Mononuclear cell (primary cell): ENCODE data around the gene PXN. TPM values are rescaled to one million over a fixed set of nuclear protein-coding genes. Genes with fewer than 3 reads are reported as not detected.

Source experiments
- H3K27me3 ChIP-seq: 2 replicates; pipeline ENCODE4 v1.6.0; 2011; ENCODE audit warnings: low read length, control low read depth; ENCODE audit not compliant: insufficient read depth
- H3K4me1 ChIP-seq: 2 replicates; pipeline ENCODE4 v1.5.1; 2011; ENCODE audit warnings: mild to moderate bottlenecking, low read length, control low read depth; ENCODE audit not compliant: insufficient read depth
- H3K4me3 ChIP-seq: 2 replicates; pipeline ENCODE4 v1.5.1; 2011; ENCODE audit warnings: mild to moderate bottlenecking, low read length, moderate library complexity
- H3K9me3 ChIP-seq: 2 replicates; pipeline ENCODE4 v1.5.1; 2011; ENCODE audit warnings: low read depth, mild to moderate bottlenecking, control low read depth, low read length
- total RNA-seq: library from RNA; depleted of rRNA; stranded (reverse); fragments of >200 nt; gene quantifications from one replicate; pipeline ENCODE4 v1.2.3, GENCODE V29; 2012

Gene PXN
- total RNA-seq, 1 donor: 80.8 TPM

GRCh38 chr12:120170631-120171030 is 94.9 kb downstream of the PXN start:
- Histone ChIP-seq H3K4me1 (no peaks in the 10 kb centered on the region), H3K4me3 (no peak overlapping the region), H3K27me3 (no peaks in the 10 kb centered on the region)

DNA sequence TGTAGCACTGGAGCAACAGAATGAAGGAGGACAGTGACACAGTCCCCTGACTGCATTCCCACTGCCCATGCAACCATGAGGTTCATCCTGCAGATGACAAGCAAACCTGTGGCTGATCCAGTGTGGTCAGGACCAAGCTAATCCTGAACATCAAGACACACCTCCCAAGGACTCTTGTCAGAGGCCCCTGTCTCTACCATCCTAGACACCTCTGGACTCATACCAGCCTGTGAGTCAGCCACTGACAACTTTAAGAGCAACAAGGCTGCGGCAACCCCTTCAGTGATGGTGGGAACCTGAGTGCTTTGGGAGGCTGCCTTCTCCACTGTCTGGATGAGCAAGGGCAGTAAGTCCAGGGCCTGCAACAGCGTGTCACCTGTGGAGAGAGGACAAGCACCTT is 95.6 kb downstream of the PXN start:
- Histone ChIP-seq H3K27me3 (no peaks in the 10 kb centered on the region), H3K4me1 (no peaks in the 10 kb centered on the region), H3K4me3 (no peak overlapping the region), H3K9me3 (no peaks in the 10 kb centered on the region)

More at GRCh38 chr12:120170631-120171030, 94.9 kb downstream of the PXN start:
- no peaks in the 10 kb centered on the region for H3K9me3 ChIP-seq

DNA sequence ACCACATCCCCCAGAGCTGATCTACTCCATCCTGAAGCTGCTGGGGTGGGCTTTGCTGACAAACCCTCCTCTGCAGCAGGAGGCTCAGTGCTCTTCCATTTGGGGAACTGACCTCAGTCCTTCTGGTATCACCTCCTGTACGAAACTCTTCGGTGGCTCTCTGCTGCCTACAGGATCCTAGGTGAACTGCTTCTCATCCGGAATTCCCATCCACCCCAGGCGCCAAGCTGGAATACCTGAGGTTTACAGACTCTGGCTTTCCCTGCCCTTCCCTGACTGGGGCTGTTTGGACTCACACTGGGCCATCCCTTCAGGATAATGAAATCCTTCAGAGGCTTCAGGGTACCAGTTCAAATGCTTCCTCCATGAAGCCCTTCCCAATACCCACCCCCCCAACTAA is 97.2 kb downstream of the PXN start:
- H3K27me3 ChIP-seq: no peaks in the 10 kb centered on the region
- H3K4me1 ChIP-seq: no peaks in the 10 kb centered on the region
- no peak overlapping the region for H3K4me3 ChIP-seq
- no peaks in the 10 kb centered on the region for H3K9me3 ChIP-seq

GRCh38 chr12:120167529-120168095 is 97.9 kb downstream of the PXN start:
- H3K4me1 ChIP-seq: no peaks in the 10 kb centered on the region

GRCh38 chr12:120164293-120164692 is 101.2 kb downstream of the PXN start:
- Histone ChIP-seq H3K27me3 (no peaks in the 10 kb centered on the region), H3K9me3 (no peaks in the 10 kb centered on the region)

More at GRCh38 chr12:120167529-120168095, 97.9 kb downstream of the PXN start:
- Histone ChIP-seq H3K9me3 (no peaks in the 10 kb centered on the region), H3K4me3 (no peak overlapping the region), H3K27me3 (no peaks in the 10 kb centered on the region)

GRCh38 chr12:120162763-120163162 is 102.8 kb downstream of the PXN start:
- no peak overlapping the region for H3K4me3 ChIP-seq
- no peaks in the 10 kb centered on the region for H3K4me1 ChIP-seq
- H3K9me3 ChIP-seq: no peaks in the 10 kb centered on the region
- H3K27me3 ChIP-seq: no peaks in the 10 kb centered on the region

More at GRCh38 chr12:120164293-120164692, 101.2 kb downstream of the PXN start:
- Histone ChIP-seq H3K4me1 (no peaks in the 10 kb centered on the region), H3K4me3 (no peak overlapping the region)

- H3K9me3 ChIP-seq: no peaks in the 10 kb centered on the region
- no peaks in the 10 kb centered on the region for H3K4me1 ChIP-seq
- H3K4me3 ChIP-seq: no peak overlapping the region
- H3K27me3 ChIP-seq: no peaks in the 10 kb centered on the region
Measured at GRCh38 chr12:120161852-120162251, 103.7 kb downstream of the PXN start.

Other genes starting within 250 kb of the PXN start
- gene RAB35, start 149.0 kb downstream of the PXN start, total RNA-seq: 17.2 TPM
- gene GCN1, start 71.0 kb downstream of the PXN start, total RNA-seq: 159 TPM
- gene RPLP0, start 64.6 kb downstream of the PXN start, total RNA-seq: 2,452 TPM
- gene RNU4-2, start 26.2 kb upstream of the PXN start, total RNA-seq: under 0.01 TPM
- under 0.01 TPM for gene RNU4-1, start 27.5 kb upstream of the PXN start, total RNA-seq
- 0.10 TPM for gene SIRT4, start 36.6 kb upstream of the PXN start, total RNA-seq
- gene PLA2G1B, start 62.0 kb upstream of the PXN start, total RNA-seq: 0.31 TPM
- gene MSI1, start 103.4 kb upstream of the PXN start, total RNA-seq: not detected
- 138 TPM for gene COX6A1, start 172.4 kb upstream of the PXN start, total RNA-seq
- 25.6 TPM for gene TRIAP1, start 180.7 kb upstream of the PXN start, total RNA-seq
- 11.0 TPM for gene GATC, start 180.7 kb upstream of the PXN start, total RNA-seq
- gene SRSF9, start 204.0 kb upstream of the PXN start, total RNA-seq: 84.7 TPM
- gene DYNLL1, start 230.4 kb upstream of the PXN start, total RNA-seq: 34.0 TPM